Measurements from ENCODE around the gene DLG5. TPM values are rescaled to one million over a fixed set of nuclear protein-coding genes. Genes with fewer than 3 reads are reported as not detected.

DLG5 gene
- total RNA-seq, 1 donor from 2014 or later: 9.3 TPM

GRCh38 chr10:77829356-77829755 lies 97.2 kb downstream of the DLG5 start:
- ATAC-seq: no peak
- DNase-seq (ENCODE audit: low spot score): no peak

GRCh38 chr10:77828377-77828776 lies 98.2 kb downstream of the DLG5 start:
- ATAC-seq: peak; percentile 73
- DNase-seq (ENCODE audit: low spot score): no peak

GRCh38 chr10:77827366-77827765 lies 99.2 kb downstream of the DLG5 start:
- ATAC-seq (no peak), DNase-seq (ENCODE audit: low spot score) (no peak)

DNA sequence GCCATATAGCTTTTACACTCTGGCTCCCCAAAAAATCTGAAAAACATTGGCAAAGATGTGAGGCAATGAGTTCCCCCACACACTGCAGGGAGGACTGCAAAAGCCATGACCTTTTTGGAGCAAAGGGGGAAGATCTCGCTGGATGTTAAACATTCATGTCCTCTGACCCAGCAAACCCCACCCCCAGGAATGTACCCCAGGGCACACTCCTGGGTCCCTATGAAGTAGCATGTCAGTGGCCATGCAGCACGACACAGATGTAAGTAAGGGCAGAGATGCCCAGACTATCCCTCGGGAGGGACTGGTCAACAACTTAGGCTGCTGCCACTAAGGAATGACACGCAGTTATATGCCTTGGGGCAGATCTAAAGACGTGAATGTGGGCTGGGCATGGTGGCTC lies 100.6 kb downstream of the DLG5 start:
- ATAC-seq (no peak), DNase-seq (ENCODE audit: low spot score) (no peak)

DNA sequence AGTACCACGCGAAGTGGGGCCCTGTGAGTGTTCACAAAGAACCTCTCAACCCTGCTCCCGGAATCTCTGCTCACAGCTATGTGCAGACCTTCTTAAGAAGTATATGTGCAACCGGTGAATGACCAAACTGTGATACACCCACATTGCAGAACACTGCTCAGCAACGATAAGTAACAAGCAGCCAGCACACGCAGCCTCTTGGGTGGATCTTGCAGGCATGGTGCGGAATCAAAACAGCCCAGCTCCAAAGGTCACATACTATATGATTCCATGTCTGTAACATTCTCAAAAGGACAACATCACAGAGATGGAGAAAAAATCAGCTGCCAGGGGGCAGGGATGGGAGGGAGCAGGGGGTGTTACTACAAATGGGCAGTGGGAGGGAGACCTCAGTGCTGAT lies 101.6 kb downstream of the DLG5 start:
- DNase-seq (ENCODE audit: low spot score): no peak

DNA sequence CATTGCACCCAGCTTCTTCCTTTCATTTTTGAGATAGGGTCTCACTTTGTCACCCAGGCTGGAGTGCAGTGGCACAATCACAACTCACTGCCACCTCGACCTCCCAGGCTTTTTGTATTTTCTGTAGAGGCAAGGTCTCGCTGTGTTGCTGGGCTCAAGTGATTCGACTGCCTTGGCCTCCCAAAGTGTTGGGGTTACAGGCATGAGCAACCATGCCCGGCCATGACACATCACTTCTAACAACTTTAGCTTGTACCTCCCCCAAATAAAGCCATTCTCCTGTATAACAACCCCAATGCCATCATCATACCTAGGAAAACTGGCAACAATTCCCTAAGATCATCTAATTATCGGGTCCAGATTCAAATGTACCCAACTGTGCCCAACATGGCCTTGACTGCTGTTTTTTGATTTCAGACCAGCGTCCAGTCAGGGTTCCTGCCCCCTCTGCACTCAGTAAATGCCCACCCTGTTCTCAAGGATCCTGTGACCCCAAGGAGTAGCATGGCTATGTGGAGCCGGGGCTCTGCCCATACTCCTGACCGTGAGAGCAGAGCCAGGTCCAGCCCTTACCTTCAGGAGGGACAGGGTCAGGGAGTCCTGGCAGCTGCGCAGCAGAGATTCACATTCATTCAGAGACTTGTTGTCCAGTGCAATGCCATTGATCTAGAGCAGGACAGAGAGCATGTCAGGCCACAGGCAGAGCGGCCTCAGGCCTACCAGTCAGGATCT lies 102.6 kb downstream of the DLG5 start:
- no peak for ATAC-seq

More for the DNA sequence above, 101.6 kb downstream of the DLG5 start:
- no peak for ATAC-seq

GRCh38 chr10:77821551-77821950 lies 105.0 kb downstream of the DLG5 start:
- DNase-seq (ENCODE audit: low spot score): no peak

More for the DNA sequence above, 102.6 kb downstream of the DLG5 start:
- no peak for DNase-seq (ENCODE audit: low spot score)

GRCh38 chr10:77821036-77821435 lies 105.5 kb downstream of the DLG5 start:
- ATAC-seq (no peak), DNase-seq (ENCODE audit: low spot score) (no peak)

More at GRCh38 chr10:77821551-77821950, 105.0 kb downstream of the DLG5 start:
- no peak for ATAC-seq

- DNase-seq (ENCODE audit: low spot score) (no peak), ATAC-seq (no peak)
Measured at GRCh38 chr10:77820349-77820748, 106.2 kb downstream of the DLG5 start.

DNA sequence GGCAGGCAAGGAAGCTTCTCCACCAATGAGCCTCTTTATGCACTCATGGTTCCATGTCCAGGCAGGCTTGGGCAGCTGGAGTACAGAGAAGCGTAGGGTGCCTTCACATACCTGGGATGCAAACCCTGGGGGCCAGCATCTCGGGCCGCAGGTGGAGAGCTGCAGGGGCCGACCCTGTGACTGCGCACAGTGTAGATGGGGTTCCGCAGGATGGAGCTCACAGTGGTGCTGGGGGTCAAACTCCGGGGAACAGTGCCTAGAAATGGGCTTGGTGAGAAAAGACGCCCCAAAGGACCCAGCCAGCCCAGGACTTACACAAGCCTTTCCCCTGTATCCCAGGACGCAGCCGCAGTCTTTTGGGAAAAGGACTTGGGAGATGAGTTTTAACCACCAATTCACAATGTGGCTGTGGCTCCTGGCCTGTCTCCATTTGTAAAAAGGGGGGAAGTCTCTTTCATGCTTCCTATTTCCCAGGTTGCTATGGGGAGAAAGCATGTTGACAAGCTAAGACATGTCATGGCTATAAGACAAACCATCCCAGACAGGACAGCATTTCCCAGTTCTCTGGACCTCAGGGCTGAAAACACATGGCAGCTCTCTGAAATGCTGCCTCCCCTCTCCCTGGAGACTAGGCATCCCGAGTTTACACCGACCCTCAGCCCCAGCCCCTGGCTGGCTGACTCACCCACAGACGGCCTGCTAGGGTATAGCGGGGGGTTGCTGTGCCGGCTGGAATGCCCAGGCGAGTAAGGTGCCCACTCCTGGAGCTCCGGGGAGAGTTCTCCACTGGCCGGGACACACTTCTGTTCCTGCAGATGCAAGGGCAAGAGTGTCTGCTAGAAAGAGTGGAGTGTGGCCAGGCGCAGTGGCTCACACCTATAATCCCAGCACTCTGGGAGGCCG lies 107.1 kb downstream of the DLG5 start:
- ATAC-seq: no peak

DNA sequence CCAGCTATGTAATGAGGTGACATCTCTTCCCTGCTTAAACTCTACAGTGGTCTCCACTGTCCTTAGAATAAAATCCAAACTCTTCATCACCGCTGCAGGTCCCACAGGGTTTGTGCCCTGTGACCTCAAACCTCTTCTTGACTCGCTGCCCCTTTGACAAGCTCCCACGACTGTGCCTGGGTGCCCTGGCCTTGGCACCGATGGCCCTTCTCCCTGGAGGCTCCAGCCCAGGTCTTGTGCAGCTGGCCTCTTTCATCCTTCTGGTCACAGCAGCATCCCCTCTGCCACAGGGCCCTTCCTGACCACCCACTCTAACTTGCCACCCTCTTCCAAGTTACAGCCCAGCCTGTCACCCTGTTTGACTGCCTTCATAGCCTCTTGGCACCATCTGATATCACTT lies 108.2 kb downstream of the DLG5 start:
- ATAC-seq: no peak
- no peak for DNase-seq (ENCODE audit: low spot score)

More for the DNA sequence above, 107.1 kb downstream of the DLG5 start:
- DNase-seq (ENCODE audit: low spot score): no peak

GRCh38 chr10:77817541-77817940 lies 109.0 kb downstream of the DLG5 start:
- no peak for DNase-seq (ENCODE audit: low spot score)
- peak; percentile 43 for ATAC-seq

GRCh38 chr10:77816311-77816710 lies 110.2 kb downstream of the DLG5 start:
- no peak for DNase-seq (ENCODE audit: low spot score)
- no peak for ATAC-seq

GRCh38 chr10:77812741-77813140 lies 113.8 kb downstream of the DLG5 start:
- no peak for DNase-seq (ENCODE audit: low spot score)

GRCh38 chr10:77811831-77812430 lies 114.6 kb downstream of the DLG5 start:
- ATAC-seq (no peak), DNase-seq (ENCODE audit: low spot score) (no peak)

More at GRCh38 chr10:77812741-77813140, 113.8 kb downstream of the DLG5 start:
- no peak for ATAC-seq

DNA sequence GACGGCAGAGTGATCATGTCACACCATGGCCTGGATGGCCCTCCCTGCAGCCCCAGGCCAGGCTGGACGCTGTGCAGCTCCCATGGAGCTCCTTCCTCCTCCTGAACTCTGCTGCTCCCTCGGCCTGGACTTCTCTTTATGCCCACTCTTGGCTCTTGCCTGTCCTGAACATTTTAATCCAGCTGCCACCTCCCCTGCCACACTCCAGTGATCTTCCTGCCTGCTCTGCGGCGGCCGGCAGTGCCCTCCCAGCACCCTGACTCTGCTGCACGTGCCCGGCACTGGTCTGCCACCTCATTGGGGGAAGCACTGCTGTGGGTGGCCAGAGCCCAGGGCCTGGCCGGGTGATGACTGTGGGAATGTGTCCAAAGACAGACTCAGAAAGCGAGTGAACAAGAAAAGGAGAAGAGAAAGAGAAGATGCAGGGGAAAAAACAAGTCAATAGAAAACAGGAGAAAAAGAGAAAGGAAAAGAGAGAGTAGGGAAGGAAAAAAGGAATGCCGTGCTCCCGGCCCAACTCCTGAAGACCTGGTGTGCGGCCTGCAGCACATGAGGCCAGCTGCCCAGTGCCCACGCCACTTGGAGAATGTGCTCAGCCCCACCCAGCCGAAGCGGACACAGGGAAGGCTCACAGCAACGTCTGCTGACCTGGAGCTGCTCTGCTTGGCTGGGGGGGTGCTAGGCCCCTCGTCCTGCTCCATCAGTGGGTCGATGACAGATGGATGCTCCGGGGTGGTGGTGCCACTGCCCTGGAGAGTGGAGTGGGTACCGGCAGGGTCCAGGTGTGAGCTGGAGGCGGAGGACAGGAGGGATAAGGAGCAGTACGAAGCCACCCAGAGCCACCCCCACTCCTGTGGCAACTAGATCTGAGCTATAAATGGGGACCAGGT lies 115.9 kb downstream of the DLG5 start:
- no peak for ATAC-seq
- no peak for DNase-seq (ENCODE audit: low spot score)

GRCh38 chr10:77809336-77809735 lies 117.2 kb downstream of the DLG5 start:
- DNase-seq (ENCODE audit: low spot score): no peak

GRCh38 chr10:77807706-77808105 lies 118.8 kb downstream of the DLG5 start:
- DNase-seq (ENCODE audit: low spot score): no peak
- no peak for ATAC-seq

More at GRCh38 chr10:77809336-77809735, 117.2 kb downstream of the DLG5 start:
- no peak for ATAC-seq

DNA sequence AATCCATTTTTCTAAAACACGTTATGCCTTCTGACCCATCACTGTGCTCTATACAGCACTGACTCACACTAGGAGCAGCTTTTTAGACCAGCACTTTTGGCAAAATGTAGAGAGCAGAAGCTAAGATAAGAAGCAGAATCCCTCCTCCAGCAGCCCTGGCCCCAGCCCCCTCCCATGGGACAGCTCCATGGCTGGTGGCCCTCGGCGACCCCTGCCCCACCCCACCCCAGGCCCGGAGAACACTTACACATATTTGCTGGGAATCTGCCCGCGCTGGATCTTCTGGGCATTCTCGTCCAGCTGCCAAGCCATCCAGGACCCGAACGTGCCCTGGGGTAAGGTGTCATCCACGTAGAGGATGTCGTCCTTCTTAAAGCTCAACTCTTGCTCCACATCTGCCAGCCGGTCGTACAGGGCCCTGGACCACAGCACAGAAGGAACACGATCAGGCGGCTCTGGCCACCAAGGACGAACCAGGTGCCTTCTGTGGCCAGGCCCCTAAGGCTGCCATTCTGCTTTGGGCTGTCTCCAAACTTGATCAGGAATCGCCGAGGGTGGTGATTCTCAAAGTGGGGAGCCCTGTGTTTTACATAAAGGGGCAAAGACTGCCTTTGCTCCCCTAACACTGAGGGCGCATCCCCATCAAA lies 119.9 kb downstream of the DLG5 start:
- DNase-seq (ENCODE audit: low spot score) (no peak), ATAC-seq (no peak)

GRCh38 chr10:77805676-77806075 lies 120.9 kb downstream of the DLG5 start:
- ATAC-seq (no peak), DNase-seq (ENCODE audit: low spot score) (no peak)

Data from left lobe of liver (tissue), 2 donors.